HG03175 (cell line): ENCODE data around the gene RNF182.
"Not testable (repeated sequence)": the region's sequence is repeated elsewhere in the genome, so short reads cannot be mapped to it uniquely, and the experiment has no call there.

Experiments used
- ATAC-seq: cut with Tn5 transposase; IDR thresholded peaks from one replicate; pipeline ENCODE4 v1.9.1; 2021; ENCODE audit warnings: mild to moderate bottlenecking, moderate library complexity; ENCODE audit not compliant: unreplicated experiment

Gene RNF182

GRCh38 chr6:13993416-13993815 lies 68.7 kb downstream of the RNF182 start:
- ATAC-seq, result no peak

GRCh38 chr6:13998356-13998755 lies 73.6 kb downstream of the RNF182 start:
- no peak for ATAC-seq

- ATAC-seq, result no peak
These were observed 76.1 kb downstream of the RNF182 start for GRCh38 chr6:14000901-14001300.

- ATAC-seq, result no peak
These were observed 76.7 kb downstream of the RNF182 start for GRCh38 chr6:14001329-14002012.

GRCh38 chr6:14002176-14002947 lies 77.6 kb downstream of the RNF182 start:
- no peak for ATAC-seq

- ATAC-seq, result no peak
These were observed 79.5 kb downstream of the RNF182 start for GRCh38 chr6:14004258-14004657.

GRCh38 chr6:14008809-14009208 lies 84.1 kb downstream of the RNF182 start:
- ATAC-seq, result no peak

- no peak for ATAC-seq
These were observed 84.7 kb downstream of the RNF182 start for GRCh38 chr6:14009431-14009830.

GRCh38 chr6:14010275-14010674 lies 85.5 kb downstream of the RNF182 start:
- no peak for ATAC-seq

- ATAC-seq, result no peak
These were observed 87.7 kb downstream of the RNF182 start for GRCh38 chr6:14012313-14013030.

- no peak for ATAC-seq
These were observed 91.2 kb downstream of the RNF182 start for GRCh38 chr6:14015964-14016363.

GRCh38 chr6:14016432-14016831 lies 91.7 kb downstream of the RNF182 start:
- no peak for ATAC-seq

GRCh38 chr6:14016935-14017625 lies 92.3 kb downstream of the RNF182 start:
- no peak for ATAC-seq

GRCh38 chr6:14017626-14018475 lies 93.1 kb downstream of the RNF182 start:
- ATAC-seq, result no peak

- ATAC-seq, result not testable (repeated sequence)
These were observed 93.8 kb downstream of the RNF182 start for GRCh38 chr6:14018559-14018958.

GRCh38 chr6:14020551-14020950 lies 95.8 kb downstream of the RNF182 start:
- ATAC-seq, result no peak

- no peak for ATAC-seq
These were observed 96.7 kb downstream of the RNF182 start for GRCh38 chr6:14021449-14021848.

GRCh38 chr6:14022673-14023072 lies 97.9 kb downstream of the RNF182 start:
- ATAC-seq, result no peak

GRCh38 chr6:14023855-14024254 lies 99.1 kb downstream of the RNF182 start:
- no peak for ATAC-seq

- ATAC-seq, result no peak
These were observed 100.4 kb downstream of the RNF182 start for GRCh38 chr6:14025160-14025559.
